Epidermal melanocyte (primary cell): ENCODE data around the gene CTNND2.
"Not testable (repeated sequence)": the region's sequence is repeated elsewhere in the genome, so short reads cannot be mapped to it uniquely, and the experiment has no call there.

Source experiments
- DNase-seq: peaks from one replicate; pipeline ENCODE4 v3.0.0; 2011; ENCODE audit warnings: low spot score; ENCODE audit not compliant: insufficient read length

Gene CTNND2

DNA sequence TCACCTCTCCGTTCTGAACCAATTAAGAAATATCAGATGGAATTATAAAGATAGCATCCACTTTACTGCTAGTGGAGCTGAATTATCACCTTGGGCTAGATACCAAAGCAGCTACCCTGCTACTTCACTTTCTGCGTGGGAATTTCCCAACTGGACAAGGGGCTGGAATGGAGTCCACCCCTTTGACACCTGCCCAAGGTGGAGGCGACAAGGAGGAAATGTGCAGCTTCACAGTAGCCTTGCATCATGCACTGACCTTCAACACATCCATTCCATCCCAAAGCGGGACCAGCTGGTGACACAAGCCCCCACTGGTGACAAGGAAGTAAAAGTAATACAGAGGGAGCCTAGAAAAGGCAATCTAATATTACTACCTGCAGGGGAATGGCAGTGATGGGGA is 30.7 kb downstream of the CTNND2 start:
- DNase-seq, result no peak

- DNase-seq, result no peak
These were observed 35.0 kb downstream of the CTNND2 start for GRCh38 chr5:11869203-11869602.

- no peak for DNase-seq
These were observed 40.3 kb downstream of the CTNND2 start for GRCh38 chr5:11863911-11864310.

DNA sequence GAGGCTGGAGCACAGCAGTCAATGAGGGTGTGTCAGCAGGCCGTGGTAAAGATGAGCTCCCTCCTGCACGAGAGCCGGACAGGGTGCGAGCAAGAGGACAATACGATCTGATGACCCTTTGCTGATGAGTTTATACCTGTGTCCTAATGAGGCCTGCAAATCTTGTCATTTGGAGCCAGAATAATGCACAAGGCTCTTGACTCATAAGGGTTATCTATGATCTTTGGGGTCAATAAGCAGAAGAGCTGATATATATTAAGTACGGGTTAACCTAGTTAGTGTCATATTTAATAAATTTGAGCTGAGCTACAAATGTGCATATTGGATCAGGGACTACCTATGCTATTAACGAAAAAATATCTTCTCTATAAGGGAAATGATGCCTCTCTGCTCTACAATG is 46.9 kb downstream of the CTNND2 start:
- DNase-seq, result no peak

- no peak for DNase-seq
These were observed 49.3 kb downstream of the CTNND2 start for GRCh38 chr5:11854936-11855335.

DNA sequence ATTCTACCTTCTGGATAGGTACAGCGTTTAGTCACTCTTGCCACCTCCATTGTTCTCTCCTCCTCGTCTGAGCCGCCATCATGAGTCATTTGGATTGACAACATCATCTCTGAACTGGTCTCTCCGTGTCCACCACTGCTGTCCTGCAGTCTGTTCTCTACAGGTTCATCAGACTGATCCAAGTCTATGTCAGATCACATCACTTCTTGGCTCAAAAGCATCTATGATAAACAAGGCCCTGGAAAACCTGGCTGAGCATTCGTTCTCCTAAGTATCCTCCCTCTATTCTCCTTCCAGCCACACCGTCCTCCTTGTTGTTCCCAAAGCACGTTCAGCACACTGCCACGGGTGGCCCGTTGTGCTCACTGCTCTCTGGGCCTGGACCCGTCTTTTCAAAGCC is 50.5 kb downstream of the CTNND2 start:
- no peak for DNase-seq

DNA sequence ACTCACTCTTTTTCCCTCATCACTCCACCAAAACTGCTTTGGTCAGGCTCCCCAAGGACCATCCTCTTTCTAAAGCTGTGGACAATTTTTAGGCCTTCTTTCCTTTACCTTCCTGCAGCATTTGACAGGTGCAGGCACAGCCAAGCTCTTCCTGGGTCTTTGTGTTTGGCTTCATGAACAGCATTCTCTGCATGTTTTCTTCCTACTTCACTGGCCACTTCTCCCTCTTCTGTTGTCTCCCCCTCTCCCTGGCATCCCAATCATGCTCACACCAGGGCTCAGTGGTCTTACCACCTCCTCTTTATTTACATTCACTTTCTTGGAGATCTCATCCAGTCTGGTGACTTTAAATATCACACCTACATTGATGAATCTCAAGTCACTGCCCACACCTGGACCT is 51.1 kb downstream of the CTNND2 start:
- DNase-seq, result no peak

- DNase-seq, result no peak
These were observed 51.5 kb downstream of the CTNND2 start for GRCh38 chr5:11852717-11853087.

DNA sequence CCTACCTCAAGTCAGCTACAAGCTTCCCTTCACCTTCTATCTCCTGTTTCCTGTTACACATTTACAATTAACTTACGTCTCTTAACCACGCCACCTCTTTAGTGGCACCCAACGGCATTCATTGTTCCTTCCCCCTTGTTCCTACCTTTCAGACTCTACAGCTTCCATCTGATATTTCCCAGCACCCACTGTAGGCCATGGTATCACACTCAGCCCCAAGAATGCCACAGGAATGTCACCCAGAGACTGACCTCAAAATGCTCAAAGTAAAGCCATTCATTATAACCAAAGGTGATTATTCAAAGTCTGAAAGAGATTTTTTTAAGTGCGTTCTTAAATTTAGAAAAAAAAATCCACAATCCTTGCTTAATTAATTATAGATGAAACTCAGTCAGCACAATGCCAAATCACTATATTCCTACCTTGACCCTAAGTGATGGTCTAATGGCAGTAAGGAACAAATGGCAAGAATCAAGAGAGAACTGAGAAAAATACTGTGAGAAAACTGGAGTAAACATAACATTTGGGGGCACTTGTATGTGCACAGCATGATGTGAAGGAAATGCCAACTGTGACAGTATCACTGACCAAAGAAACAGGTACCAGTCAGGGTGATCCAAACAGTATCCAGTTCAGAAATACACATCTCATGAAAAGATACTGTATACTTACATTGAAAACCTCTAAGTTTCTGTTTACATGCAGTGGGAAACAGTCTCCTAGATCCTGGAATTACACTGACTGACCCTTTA is 52.1 kb downstream of the CTNND2 start:
- DNase-seq, result no peak

- DNase-seq, result no peak
These were observed 52.8 kb downstream of the CTNND2 start for GRCh38 chr5:11851416-11851815.

DNA sequence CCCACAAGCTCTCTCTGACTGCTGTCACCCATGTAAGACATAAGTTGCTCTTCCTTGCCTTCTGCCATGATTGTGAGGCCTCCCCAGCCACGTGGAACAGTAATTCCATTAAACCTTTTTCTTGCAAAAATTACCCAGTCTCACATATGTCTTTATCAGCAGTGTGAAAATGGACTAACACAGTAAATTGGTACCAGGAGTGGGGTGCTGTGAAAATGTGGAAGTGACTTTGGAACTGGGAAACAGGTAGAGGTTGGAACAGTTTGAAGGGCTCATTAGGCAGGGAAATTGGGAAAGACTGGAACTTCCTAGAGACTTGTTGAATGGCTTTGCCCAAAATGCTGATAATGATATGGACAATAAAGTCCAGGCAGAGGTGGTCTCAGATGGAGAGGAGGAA is 75.7 kb downstream of the CTNND2 start:
- DNase-seq, result not testable (repeated sequence)

- no peak for DNase-seq
These were observed 81.6 kb downstream of the CTNND2 start for GRCh38 chr5:11822598-11822997.

- DNase-seq, result no peak
These were observed 88.3 kb downstream of the CTNND2 start for GRCh38 chr5:11815916-11816315.

DNA sequence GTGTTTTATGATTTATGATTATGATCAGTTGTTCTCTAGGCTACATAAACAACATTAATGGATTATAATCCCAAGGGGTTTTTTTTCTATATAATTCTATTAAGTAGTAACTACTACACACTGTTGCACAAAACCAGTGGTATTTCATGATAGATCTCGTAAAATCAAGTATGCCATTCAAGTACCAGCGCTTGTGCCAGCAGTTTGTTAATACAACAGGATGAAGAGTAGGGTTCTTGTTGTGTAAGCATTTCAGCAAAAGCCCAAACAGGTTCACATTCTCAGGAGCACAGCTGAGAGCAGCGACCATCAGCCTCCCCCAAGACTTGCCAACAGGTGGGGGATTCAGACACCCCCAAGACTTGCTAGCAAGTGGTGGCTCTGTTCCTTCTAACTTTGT is 88.8 kb downstream of the CTNND2 start:
- no peak for DNase-seq

GRCh38 chr5:11814373-11814772 is 89.9 kb downstream of the CTNND2 start:
- no peak for DNase-seq

DNA sequence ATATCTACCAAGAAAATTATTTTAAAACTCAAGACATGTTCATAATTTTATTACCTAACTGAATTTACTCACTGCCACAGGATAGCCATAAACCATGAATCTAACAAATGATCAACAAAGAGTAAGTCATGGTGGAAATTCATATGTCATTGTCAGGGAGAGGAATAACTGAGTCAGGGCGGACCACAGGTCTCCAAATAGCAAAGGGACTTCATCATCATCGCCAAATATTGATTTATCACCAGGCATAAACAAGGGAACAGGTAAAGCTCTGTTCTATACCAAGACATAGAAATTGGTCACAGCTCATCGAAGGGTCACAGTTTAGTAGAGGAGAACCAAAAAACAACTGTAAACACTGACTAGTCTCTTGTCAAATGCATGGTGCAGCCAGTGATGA is 94.8 kb downstream of the CTNND2 start:
- DNase-seq, result no peak

DNA sequence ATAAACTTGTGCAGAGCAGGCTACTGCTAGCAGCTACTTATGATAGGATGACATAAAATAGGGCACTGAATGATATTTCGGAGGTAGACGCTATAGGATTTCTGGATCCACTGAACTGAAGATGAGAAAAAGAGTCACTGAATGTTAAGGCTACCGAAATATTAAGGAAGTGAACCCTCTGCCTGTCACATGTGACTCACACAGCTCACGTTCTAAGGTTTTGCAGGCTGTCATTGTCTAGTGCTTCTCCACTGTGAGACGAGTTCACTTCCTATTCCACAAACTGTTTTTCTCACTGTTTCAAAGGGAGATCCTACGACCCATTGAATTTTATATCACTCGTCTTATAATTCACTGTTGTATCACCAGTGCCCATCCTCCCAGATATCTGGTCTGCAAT is 100.8 kb downstream of the CTNND2 start:
- no peak for DNase-seq

GRCh38 chr5:11801061-11801460 is 103.2 kb downstream of the CTNND2 start:
- DNase-seq, result no peak

DNA sequence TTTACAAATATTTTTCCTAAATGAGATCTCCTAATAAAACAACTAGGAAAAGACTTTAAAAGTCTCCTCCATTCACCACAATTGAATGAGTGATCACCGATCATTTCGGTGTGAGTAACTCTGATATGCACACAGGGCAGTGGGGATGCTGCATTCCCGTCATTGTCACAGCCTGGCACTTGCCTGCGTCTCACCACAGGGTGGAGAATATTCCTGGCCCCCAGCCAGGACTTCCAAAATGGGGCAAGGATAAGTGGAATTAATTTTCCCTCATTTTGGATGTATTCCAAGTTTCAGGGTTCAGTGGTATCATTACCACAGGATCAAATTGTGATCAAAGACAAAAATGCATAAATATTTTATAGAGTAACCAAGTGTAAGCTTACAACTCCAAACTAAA is 107.1 kb downstream of the CTNND2 start:
- no peak for DNase-seq

DNA sequence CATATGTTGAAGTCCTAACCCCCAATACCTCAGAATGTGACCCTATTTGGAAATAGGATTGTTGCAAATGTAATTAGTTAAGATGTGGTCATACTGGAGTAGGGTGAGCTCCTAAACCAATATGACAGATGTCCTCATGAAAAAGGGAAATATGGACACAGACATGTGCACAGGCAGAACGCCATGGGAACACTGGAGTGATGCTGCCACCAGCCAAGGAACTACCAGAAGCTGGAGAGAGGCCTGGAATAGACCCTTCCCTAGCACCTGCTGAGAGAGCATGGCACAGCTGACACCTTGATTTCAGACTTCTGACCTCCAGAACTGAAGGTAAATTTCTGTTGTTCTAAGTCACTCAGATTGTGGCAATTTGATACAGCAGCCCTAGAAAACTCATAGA is 110.8 kb downstream of the CTNND2 start:
- DNase-seq, result no peak

GRCh38 chr5:11792621-11793020 is 111.6 kb downstream of the CTNND2 start:
- no peak for DNase-seq

- no peak for DNase-seq
These were observed 112.5 kb downstream of the CTNND2 start for GRCh38 chr5:11791792-11792191.

DNA sequence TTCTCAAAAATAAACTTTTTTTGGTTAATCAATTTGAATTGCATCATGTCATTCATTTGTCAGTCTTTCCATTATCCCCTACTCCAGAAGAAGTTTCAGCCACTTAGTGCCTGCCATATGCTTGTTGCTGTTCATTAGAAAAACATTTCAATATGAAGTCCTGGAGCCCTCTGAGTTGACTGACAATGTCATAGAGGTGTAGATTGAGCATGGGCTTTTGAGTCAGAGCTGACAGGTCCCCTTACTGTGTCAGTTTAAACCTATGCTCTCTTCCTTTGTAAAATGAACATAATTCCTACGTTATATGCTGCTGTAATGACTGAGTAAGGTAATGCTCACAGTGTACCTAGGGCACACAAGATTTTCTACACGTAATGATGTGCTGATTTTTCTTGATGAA is 114.0 kb downstream of the CTNND2 start:
- no peak for DNase-seq
